ENCODE measurements around the gene HCAR1.

GRCh38 chr12:122691566-122691965, 39.1 kb downstream of the HCAR1 start:
- TF ChIP-seq, protein P1, sequence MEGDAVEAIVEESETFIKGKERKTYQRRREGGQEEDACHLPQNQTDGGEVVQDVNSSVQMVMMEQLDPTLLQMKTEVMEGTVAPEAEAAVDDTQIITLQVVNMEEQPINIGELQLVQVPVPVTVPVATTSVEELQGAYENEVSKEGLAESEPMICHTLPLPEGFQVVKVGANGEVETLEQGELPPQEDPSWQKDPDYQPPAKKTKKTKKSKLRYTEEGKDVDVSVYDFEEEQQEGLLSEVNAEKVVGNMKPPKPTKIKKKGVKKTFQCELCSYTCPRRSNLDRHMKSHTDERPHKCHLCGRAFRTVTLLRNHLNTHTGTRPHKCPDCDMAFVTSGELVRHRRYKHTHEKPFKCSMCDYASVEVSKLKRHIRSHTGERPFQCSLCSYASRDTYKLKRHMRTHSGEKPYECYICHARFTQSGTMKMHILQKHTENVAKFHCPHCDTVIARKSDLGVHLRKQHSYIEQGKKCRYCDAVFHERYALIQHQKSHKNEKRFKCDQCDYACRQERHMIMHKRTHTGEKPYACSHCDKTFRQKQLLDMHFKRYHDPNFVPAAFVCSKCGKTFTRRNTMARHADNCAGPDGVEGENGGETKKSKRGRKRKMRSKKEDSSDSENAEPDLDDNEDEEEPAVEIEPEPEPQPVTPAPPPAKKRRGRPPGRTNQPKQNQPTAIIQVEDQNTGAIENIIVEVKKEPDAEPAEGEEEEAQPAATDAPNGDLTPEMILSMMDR (IDR thresholded peaks at IDR 0.05): no peak
- TF ChIP-seq POLR2AphosphoS5 (IDR thresholded peaks at IDR 0.05; ENCODE audit: insufficient read depth in 1 of 2, low read depth in 1 of 2) (no peak), POLR2A (IDR thresholded peaks at IDR 0.05) (no peak)
